Esophagus muscularis mucosa (tissue), 4 donors: ENCODE results near the gene RAB11FIP3.

ENCODE experiments used
- CTCF ChIP-seq, 3 experiments: fragments of 200-600 bp in 2 of 3; fragments of 450-650 bp in 1 of 3; sonication (generic) in 2 of 3; IDR thresholded peaks; one replicate each; pipeline ENCODE4 v1.5.1; 2017 to 2019; ENCODE audit warnings: antibody characterized with exemption in 3 of 3, mild to moderate bottlenecking in 2 of 3, moderate library complexity in 1 of 3
- EP300 ChIP-seq: sonication (generic); formaldehyde crosslinking; IDR thresholded peaks from one replicate; pipeline ENCODE4 v1.6.1; 2017; ENCODE audit warnings: antibody characterized with exemption
- POLR2A ChIP-seq: fragments of 450-650 bp; IDR thresholded peaks from one replicate; pipeline ENCODE4 v1.6.1; 2017; ENCODE audit warnings: antibody characterized with exemption, moderate library complexity, mild to moderate bottlenecking, low read depth
- POLR2AphosphoS5 ChIP-seq, 2 donors: sonication (generic); formaldehyde crosslinking; IDR thresholded peaks; one replicate each; pipeline ENCODE4 v1.6.1; 2017; ENCODE audit warnings: antibody characterized with exemption in 2 of 2

- TF ChIP-seq CTCF (IDR thresholded peaks at IDR 0.05): no peak
- no peak for TF ChIP-seq POLR2AphosphoS5 (IDR thresholded peaks at IDR 0.05)
- no peak for TF ChIP-seq POLR2A
- TF ChIP-seq EP300: no peak
Observed at GRCh38 chr16:539901-540530, 114.6 kb downstream of the RAB11FIP3 start.
